NK-92 treated with Interleukin-12 subunit alpha and Interleukin-12 subunit beta, amount 100 ng/mL, for 24 hours (cell line): ENCODE measurements around the gene CLCC1.
"Not testable (repeated sequence)": the region's sequence is repeated elsewhere in the genome, so short reads cannot be mapped to it uniquely, and the experiment has no call there.

ENCODE experiments used
- DNase-seq: peaks from one replicate; lab custom pipeline; 2025; lab: John Stamatoyannopoulos, UW

The CLCC1 gene, protein sequence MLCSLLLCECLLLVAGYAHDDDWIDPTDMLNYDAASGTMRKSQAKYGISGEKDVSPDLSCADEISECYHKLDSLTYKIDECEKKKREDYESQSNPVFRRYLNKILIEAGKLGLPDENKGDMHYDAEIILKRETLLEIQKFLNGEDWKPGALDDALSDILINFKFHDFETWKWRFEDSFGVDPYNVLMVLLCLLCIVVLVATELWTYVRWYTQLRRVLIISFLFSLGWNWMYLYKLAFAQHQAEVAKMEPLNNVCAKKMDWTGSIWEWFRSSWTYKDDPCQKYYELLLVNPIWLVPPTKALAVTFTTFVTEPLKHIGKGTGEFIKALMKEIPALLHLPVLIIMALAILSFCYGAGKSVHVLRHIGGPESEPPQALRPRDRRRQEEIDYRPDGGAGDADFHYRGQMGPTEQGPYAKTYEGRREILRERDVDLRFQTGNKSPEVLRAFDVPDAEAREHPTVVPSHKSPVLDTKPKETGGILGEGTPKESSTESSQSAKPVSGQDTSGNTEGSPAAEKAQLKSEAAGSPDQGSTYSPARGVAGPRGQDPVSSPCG

DNA sequence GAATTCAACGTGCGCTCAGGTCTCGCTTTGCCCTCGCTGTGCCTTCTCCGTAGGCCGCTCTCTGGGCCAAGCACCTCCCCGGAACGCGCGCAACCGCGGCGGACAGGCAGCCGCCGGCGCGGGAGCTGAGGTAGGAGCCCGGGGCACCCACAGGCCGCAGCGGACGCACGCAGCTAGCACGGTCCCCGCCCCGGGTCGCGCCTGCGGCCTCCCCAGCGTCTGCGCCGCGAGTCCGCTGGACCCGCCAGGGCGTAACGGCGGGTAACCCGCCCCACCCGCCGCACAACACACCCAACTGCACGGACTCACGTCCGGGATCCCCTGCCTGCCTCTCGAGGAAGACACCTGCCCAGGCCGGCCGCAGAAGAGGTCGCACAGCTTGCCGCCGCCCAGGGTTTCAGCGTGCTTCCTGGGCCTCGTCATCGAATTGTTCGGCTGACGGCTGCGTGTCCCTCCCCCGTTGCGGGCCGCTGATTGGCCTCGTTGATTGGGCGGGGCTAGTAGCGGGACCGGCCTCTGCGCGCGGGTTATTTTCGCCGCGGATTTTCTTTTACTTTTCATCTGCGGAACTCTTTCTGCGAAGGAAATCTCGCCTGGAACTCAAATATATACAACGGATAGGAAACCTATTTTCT is at the start of gene CLCC1:
Gene CLCC1 (minus strand): TSS at position 433 of the 635 bp plus-strand sequence. CDS start 13,047 bp downstream, outside the sequence.
- DNase-seq, result peak; percentile 92

DNA sequence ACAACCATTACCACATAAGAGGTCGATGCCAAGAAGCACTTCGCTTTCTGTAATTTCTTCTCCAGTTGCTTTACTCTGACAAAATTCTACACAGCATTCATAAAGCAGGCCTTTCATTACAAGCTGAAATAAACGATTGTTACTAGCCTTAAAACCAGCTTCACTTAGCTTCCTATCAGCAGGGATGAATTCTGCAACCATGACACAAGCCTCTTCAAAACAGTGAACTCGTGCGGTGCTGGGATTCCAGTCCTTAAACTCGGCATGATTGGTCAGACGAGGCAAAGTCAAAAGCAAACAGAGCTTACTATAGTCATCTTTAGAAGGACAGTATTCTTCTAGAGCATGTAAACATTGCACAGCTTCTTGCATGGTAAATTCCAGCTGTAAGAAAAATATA is 48.1 kb upstream of the CLCC1 start:
- no peak for DNase-seq

DNA sequence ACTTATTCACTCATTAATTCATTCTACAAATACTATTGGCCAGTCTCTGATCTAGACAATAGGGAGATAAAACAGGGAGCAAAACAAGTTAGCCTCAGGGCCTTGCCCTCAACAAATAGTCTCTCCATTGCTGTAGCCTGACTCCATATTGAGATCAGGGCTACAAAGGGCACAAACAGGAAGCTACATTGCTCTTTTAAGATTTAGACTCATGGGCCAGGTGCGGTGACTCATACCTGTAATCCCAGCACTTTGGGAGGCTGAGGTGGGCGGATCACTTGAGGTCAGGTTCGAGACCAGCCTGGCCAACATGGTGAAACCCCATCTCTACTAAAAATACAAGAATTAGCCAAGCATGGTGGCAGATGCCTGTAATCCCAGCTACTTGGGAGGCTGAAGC is 33.3 kb upstream of the CLCC1 start:
- DNase-seq, result not testable (repeated sequence)

DNA sequence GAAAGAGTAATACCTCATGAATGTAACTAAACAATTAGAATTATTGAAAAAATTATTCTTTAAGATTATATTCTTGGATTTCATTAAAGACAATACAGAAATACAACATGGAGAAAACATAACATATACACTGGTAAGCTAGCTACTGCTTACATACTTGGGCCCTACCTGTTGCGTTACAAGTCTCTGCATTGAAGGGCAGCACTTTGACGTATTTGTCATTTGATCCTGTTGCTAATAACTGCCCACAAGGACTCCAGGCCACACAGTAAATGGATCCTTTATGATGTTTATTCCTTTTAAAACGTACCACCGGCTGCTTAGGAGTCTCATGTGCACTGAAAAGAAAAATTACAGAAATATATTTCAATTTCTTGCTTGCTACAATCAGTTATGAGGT is 19.8 kb upstream of the CLCC1 start:
- no peak for DNase-seq

DNA sequence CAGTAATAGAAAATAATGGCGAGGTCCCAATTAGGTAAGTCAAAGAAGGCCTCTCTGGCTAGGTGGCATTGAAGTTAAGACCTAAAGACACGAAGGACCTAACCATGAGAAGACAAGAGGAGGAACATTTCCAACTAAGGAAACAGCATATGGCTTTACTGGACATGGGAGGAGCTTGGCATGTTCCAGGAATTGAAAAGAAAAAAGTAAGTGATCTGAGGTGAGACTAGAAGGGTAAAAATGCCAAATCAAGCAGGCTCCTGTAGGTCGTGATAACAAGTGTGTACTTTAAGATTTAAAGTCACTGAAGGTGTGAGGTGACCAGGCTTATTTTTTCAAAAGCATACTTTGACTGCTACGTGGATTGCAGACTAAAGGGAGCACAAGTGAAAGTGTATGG is 13.4 kb upstream of the CLCC1 start:
- DNase-seq, result no peak

DNA sequence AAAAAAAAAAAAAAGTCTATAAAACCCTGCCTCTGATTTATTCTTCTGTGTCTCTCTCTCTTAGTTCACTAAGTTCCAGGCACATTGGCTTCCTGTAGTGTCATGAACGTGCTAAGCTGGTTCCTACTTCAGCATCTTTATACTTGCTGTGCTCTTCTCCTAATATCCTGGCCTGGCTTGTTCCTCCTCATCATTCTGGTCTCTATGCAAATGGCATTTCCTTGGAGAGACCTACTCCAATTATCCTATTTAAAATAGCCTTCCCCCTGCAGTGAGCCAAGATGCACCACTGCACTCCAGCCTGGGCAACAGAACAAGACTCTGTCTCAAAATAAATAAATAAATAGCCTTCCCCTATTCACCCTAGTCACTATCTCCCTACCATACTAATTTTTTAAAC is 9.7 kb upstream of the CLCC1 start:
- no peak for DNase-seq

DNA sequence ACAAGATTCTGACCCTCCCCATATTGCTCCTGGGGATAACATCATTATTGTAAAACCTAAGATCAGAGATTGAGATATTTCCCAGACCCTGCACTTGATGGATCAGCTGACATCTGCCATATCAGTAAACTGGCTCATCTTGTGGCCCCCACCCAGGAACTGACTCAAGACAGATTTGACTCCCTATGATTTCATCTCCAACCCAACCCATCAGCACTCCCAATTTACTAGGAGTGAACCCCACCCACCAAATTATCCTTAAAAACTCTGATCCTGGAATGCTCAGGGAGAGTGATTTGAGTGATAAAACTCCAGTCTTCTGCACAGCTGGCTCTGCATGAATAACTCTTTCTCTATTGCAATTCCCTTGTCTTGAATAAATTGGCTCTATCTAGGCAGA is 6.1 kb upstream of the CLCC1 start:
- DNase-seq, result no peak

DNA sequence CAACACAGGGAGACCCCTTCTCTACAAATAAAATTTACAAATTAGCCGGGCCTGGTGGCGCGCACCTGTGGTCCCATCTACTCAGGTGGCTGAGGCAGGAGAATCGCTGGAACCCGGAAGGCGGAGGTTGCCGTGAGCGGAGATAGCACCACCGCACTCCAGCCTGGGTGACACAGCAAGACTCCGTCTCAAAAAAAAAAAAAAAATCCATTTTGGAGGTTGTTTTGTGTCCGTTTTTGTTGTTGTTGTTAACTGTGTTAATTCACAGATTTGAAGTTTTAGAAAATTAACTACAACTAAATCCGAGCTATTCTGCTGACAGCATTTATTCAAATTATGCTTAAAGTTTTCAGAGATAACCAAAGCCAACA is 618 bp downstream of the CLCC1 start:
- no peak for DNase-seq

DNA sequence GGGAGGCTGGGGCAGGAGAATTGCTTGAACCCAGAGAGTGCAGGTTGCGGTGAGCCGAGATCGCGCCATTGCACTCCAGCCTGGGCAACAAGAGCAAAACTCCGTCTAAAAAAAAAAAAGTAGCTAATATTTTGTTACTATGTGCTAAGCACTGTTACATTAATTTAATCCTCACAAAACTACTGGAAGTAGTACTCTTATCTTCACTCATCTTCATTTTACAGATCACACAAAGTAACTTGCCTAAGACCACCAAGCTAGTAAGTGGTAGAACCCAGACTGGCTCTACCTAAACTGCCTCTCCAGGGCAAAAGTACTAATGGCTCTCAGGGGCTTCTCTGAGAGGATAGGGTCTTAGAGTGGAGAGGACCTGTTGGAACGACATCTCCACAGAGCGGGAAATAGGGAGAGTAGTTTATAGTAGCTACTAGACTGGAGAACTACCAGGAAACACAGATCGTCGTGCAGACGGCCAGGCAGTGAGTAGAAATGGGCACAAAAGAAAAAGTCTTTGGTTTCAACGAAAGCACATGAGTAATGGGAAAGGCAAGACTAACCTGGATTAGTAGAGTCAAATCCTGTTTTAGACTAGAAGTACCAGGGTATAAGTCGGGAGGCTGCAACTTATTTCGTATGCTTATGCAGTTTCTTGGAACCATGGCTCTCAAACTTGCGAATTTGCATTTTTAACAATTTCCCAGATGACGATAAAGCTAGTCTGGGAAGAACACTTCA is 1.4 kb downstream of the CLCC1 start:
- no peak for DNase-seq

DNA sequence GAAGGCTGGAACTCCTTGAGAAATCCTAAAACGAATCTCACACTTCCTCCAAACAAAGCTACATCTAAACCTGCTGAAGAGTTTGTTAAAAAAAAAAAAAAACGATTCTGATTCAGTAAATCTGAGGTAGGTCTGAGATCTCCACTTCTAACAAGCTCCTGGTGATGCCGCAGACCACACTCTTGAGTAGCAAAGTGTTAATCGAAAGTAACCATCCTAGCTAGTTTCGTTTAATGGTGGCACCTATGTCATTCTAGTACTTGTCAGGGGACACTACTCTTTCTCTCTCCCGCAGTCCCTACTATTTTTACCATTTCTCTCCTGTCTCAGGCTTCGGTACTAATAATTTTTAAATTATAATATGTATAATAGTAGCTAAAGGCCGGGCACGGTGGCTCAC is 2.1 kb downstream of the CLCC1 start:
- DNase-seq, result peak; percentile 5

DNA sequence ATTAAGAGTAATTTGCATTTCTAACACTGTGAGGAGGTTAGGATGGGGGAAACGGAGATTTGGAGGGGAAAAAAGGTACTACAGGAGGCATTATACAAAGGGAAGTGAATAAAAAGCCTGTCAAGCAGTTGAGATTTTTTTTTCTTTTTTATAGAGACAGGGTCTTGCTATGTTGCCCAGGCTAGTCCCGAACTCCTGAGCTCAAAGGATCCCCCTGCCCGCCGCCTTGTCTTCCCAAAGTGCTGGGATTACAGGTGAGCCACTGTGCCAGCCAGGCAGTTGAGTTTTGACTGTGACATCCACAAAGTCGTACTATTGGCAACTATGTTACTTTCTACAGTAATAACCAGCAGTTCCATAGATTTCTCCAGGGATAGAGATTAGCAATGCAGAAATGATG is 2.6 kb downstream of the CLCC1 start:
- DNase-seq, result no peak

DNA sequence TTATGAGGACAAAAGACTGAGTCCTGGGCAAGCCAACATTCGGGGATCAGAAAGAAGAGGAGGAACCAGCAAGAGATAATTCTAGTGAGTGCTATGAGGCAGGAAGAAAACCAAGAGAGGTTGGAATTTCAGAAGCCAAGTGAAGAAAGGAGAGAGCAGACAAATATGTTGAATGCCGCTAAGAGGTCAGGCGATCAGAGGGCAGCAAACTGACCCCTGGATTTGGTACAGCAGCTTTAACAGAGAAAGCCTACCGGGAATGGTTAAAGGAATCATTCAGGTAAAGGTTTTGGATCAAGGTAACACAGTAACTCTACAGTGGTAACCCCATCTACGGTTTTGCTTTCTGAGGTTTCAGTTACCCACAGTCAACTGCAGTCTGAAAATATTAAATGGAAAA is 5.4 kb downstream of the CLCC1 start:
- DNase-seq, result no peak

DNA sequence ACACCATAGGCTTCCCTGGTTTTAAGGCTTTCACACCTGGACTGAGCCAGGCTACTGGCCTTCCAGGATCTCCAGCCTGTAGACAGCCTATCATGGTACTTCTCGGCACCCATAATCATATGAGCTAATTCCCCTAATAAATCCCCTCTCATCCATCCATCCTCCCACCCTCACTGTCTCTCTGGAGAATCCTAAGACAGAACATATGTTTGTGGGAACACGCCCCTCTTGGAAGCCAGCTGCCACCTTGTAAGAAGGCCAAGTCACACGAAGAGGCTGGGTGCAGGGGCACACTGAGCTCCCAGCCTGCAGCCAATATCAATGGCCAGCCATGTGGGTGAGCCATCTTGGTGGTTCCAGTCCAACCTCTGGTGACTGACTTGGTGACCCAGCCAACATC is 7.4 kb downstream of the CLCC1 start:
- DNase-seq, result no peak

DNA sequence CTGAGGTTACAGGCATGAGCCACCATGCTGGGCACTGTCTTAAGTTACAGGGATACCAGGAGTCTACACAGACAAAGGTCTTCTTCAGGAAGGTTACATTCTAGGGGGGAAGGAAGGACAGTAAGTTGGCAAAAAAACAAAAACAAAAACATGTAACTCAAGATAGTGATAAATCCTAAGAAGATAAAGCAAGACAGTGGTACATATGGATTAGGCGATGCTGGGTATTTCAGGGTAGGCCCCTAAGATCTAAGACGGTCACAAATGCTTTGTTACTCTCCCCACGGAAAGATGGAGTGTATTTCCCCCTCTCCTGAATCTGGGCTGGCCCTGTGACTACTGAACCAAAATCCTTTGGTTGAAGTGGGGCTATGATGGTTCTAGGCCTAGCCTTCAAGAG is 8.2 kb downstream of the CLCC1 start:
- no peak for DNase-seq

DNA sequence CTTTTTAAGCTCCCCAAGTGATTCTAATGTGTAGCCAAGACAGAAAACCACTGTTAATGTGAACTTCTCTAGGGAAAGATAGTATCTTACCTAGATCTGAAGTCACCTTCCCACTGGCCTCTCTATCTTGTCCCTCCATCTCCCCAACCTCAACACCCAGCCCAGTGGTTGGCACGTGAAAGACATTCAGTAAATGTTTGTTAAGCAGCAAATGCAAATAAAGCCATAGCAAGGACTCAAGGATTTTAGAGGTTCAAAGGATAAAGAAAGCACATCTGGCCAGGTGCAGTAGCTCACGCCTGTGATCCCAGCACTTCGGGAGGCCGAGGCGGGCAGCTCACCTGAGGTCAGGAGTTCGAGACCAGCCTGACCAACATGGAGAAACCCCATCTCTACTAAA is 9.8 kb downstream of the CLCC1 start:
- no peak for DNase-seq

DNA sequence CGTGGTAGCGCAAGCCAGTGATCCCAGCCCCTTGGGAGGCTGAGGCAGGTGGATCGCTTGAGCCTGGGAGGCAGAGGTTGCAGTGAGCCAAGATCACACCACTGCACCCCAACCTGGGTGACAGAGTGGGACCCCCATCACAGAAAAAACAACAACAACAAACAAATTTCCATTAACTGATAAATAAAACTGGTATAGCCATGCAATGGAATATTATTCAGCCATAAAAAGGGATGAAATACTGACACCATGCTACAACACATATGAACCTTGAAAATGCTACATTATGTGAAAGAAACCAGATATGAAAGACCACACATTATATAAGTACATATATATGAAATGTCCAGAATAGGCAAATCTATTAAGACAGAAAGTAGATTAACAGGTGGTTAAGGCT is 12.0 kb downstream of the CLCC1 start:
- DNase-seq, result no peak

DNA sequence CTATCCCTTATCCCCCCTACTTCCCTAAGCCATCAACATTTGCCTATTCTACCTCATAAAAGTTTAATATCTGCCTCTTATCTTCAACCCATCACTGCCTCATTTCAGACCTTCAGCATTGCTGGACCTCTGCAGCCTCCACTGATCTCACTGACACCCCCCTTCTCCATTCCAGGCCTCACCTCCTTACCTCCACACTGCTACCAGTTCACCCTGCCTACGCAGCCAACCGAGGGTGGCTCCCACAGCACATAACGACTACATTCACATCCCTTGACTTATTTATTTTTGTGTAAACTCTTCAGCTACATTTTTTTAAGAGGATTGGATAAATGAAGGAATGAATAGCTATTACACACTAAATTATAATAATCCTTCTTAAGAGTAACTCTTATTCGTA is 14.2 kb downstream of the CLCC1 start:
- no peak for DNase-seq

DNA sequence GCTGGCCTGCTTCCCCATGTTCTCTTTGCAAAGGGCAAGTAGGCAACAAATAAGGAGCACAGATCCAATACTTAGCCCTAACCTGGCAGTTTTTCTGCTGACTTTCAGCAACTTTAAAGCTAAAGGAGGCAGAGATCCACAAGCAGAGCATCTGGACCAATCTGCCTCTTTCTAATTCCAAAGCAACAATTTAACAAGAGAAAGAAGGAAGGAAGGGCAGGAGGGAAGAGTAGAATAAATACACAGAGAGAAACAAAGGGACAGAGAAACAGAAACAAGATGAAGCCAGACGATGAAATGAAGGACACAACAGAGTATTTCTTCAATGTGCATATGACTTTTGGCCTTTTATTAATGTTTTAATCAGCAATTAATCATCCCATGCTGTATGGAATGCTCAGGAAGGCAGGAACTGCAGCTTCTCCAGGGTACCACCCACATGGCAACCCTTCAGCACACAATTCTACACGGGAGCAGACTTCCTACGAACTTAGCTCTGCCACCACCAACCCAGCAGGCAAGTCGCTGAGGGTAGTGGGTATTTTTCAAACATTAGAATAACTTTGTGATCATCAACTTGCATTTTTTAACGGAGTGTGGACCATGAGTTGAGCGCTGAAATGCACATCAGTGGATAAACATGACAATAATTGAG is 15.3 kb downstream of the CLCC1 start:
- DNase-seq, result no peak

DNA sequence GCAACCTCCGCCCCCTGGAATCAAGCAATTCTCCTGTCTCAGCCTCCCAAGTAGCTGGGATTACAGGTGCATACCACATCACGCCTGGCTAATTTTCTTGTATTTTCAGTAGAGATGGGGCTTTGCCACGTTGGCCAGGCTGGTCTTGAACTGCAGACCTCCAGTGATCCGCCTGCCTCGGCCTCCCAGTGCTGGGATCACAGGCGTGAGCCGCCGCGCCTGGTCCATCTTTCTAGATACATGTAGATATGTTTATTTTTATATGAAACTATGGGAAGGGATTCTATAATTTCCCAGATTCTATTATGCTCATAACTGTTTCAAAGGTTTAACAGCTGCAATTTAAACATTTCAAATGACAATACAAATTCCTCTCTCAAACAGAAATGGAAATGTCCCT is 27.1 kb downstream of the CLCC1 start:
- DNase-seq, result no peak

DNA sequence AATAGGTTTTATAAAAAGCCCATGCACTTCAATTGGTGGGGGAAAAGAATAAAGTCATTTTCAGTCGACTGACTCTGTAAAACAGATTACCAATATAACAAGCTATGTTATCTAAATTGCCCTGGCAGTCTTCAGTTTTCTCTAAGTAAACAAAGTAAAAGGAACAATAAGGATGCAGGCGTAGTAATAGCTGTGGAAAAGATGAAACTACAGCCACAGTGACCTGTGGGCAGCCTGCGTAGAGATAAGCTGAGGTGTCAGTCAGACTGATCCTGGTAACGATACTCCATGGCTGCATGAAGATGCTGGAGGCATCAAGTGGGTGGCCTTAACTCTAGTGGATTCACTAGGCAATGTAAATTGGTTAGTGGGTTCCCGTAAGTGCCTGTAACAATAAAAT is 29.3 kb downstream of the CLCC1 start:
- no peak for DNase-seq

DNA sequence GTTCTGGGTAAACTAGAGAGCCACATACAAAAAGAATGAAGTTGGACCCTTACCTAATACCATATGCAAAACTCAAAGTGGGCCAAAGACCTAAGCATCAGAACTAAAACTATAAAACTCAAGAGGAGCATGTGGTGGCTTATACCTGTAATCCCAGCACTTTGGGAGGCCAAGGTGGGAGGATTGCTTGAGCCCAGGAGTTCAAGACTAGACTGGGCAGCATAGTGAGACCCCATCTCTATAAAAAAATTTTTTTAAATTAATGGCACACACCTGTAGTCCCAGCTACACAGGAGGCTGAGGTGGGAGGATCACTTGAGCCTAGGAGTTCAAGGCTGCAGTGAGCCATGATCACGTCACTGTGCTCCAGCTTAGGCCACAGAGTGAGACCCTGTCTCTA is 35.7 kb downstream of the CLCC1 start:
- not testable (repeated sequence) for DNase-seq

DNA sequence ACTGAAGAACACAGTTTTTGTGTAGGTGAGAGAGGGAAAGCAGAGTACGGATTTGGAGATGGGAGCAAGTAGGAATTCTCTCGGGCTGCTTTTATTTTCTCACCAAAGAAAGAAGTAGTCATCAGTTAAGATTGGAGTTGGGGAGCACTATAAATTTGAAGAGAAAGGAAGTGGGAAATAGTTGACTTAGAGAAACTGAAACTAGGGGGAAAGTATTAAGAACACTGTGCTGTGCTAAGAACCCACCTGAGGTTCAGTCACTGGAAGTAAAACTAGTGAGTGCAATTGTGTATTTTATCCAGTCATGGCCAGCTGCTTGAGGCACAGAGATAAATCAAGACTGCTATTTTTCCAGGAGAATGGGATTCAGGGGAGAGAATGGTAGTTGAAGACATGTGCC is 37.4 kb downstream of the CLCC1 start:
- no peak for DNase-seq
